Measurements from ENCODE around the gene ZNF474.

The ZNF474 gene

DNA sequence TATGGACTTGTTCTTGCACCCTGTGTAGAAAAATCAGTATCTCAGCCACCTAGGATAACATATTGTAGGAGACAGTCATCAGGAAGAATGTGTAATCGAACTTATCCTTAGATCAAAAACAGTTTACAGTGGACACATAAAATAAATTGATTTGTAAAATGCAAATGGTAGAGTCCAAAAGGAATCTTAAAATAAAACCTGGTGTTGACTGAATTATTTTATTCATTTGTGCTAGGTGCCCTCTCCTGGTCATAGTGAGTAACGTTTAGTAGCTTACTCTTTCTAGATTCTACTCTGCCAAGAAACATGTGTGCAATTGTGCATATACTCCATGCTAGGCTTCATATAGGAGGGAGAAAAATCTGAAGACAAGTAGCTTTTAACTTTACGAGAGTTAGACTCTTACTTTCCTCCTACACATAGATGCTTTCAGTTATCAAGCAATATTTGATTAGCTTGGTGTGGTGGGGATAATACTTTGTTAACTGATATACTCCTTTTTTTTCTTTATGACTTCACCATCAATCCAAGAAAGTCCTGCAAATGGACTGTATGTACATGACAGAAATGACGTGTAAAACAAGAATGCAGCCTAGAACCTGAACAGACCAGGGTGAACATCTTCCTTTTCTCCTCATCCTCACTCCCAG, 27.6 kb upstream of the ZNF474 start:
- TF ChIP-seq, protein P1, sequence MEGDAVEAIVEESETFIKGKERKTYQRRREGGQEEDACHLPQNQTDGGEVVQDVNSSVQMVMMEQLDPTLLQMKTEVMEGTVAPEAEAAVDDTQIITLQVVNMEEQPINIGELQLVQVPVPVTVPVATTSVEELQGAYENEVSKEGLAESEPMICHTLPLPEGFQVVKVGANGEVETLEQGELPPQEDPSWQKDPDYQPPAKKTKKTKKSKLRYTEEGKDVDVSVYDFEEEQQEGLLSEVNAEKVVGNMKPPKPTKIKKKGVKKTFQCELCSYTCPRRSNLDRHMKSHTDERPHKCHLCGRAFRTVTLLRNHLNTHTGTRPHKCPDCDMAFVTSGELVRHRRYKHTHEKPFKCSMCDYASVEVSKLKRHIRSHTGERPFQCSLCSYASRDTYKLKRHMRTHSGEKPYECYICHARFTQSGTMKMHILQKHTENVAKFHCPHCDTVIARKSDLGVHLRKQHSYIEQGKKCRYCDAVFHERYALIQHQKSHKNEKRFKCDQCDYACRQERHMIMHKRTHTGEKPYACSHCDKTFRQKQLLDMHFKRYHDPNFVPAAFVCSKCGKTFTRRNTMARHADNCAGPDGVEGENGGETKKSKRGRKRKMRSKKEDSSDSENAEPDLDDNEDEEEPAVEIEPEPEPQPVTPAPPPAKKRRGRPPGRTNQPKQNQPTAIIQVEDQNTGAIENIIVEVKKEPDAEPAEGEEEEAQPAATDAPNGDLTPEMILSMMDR (IDR thresholded peaks at IDR 0.05): peak; percentile 62 to 75
- no peaks in the 10 kb centered on the region for H3K27me3 ChIP-seq
- H3K9me3 ChIP-seq: no peaks in the 10 kb centered on the region
- no peak overlapping the region for H3K27ac ChIP-seq
- DNase-seq: no peak
- no peaks in the 10 kb centered on the region for H3K4me1 ChIP-seq
- no peak overlapping the region for H3K4me3 ChIP-seq
- H3K36me3 ChIP-seq: no peaks in the 10 kb centered on the region
- intact Hi-C loops (cut with DNase I; ENCODE audit: low total_unique reads): no loop called here

- intact Hi-C loops (cut with DNase I; ENCODE audit: low total_unique reads): no loop called here
- DNase-seq: no peak
- Histone ChIP-seq H3K9me3 (no peaks in the 10 kb centered on the region), H3K4me3 (no peak overlapping the region), H3K27me3 (no peaks in the 10 kb centered on the region), H3K4me1 (no peaks in the 10 kb centered on the region), H3K36me3 (no peaks in the 10 kb centered on the region), H3K27ac (no peak overlapping the region)
- TF ChIP-seq, protein P1 (IDR thresholded peaks at IDR 0.05): no peak
These were observed 26.5 kb upstream of the ZNF474 start for GRCh38 chr5:122102825-122103224.

DNA sequence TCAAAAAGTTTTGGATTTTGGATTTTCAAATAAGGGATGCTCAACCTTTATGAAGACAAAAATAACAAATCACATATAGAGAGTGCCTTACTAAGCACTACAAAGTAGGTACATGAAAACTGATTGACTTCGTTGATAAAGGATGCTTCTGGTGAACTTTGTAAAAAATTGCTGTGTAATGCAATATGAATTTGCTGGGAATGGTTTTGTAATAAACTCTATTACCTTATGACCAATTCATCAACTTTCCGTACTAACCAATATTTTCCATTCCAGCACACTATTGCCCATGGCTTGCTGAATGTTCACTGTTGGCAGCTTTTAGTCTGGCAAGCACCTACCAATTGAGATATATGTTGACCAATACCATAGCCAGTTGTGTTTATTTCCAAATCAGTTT, 23.4 kb upstream of the ZNF474 start:
- no peaks in the 10 kb centered on the region for H3K36me3 ChIP-seq
- no peaks in the 10 kb centered on the region for H3K4me1 ChIP-seq
- H3K9me3 ChIP-seq: no peaks in the 10 kb centered on the region
- no peak overlapping the region for H3K4me3 ChIP-seq
- no peak overlapping the region for H3K27ac ChIP-seq
- no peak for DNase-seq
- intact Hi-C loops (cut with DNase I; ENCODE audit: low total_unique reads): no loop called here
- TF ChIP-seq, protein P1 (IDR thresholded peaks at IDR 0.05): no peak
- no peaks in the 10 kb centered on the region for H3K27me3 ChIP-seq

- intact Hi-C loops (cut with DNase I; ENCODE audit: low total_unique reads): no loop called here
These were observed 22.3 kb upstream of the ZNF474 start for GRCh38 chr5:122107016-122107415.

DNA sequence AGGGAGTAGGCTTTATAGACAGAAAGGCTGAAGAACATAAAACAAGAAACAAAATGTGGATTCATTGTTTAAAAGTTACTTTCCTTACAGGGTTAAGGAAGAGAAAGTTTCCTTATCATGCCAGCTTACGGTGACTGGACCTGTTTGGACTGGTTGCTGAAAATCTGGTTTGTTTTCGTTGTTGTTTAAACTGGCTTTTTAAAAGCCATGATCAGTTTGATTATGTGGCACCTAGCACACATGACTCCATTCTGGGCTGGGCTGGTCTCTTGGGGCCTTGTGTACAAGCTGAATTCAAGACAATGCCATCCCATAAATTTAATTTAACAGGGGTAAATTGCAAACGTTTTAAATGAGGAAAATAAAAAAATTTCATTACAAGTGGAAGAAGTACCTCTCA, 18.4 kb upstream of the ZNF474 start:
- TF ChIP-seq, protein P1 (IDR thresholded peaks at IDR 0.05): no peak
- Histone ChIP-seq H3K9me3 (no peaks in the 10 kb centered on the region), H3K4me3 (no peak overlapping the region), H3K27ac (no peak overlapping the region), H3K4me1 (no peaks in the 10 kb centered on the region), H3K36me3 (no peaks in the 10 kb centered on the region), H3K27me3 (no peaks in the 10 kb centered on the region)
- no peak for DNase-seq
- intact Hi-C loops (cut with DNase I; ENCODE audit: low total_unique reads): no loop called here

More at GRCh38 chr5:122107016-122107415, 22.3 kb upstream of the ZNF474 start:
- Histone ChIP-seq H3K27me3 (no peaks in the 10 kb centered on the region), H3K9me3 (no peaks in the 10 kb centered on the region), H3K36me3 (no peaks in the 10 kb centered on the region), H3K27ac (no peak overlapping the region), H3K4me3 (no peak overlapping the region), H3K4me1 (no peaks in the 10 kb centered on the region)
- DNase-seq: no peak
- TF ChIP-seq, protein P1 (IDR thresholded peaks at IDR 0.05): no peak

DNA sequence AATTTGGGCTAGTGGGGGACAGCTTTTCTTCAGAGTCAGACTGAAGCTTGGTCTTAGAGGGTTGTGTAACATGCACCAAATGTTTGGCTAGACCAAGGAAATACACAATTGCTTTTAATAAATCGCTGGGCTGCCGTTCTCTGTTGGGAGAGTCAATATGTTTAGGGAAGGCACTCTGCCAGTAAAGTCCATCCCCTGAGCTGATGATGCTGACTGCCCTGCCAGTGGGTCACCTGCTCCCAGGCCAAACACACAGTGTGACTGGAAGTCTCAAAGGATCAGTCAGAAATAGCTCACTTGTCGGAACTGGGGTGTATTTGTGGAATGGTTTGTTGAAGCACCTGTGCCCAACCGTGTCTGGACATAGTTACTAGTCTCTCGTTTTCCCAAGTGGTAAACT, 17.9 kb upstream of the ZNF474 start:
- Histone ChIP-seq H3K36me3 (no peaks in the 10 kb centered on the region), H3K4me3 (no peak overlapping the region), H3K27me3 (no peaks in the 10 kb centered on the region), H3K9me3 (no peaks in the 10 kb centered on the region), H3K27ac (no peak overlapping the region), H3K4me1 (no peaks in the 10 kb centered on the region)
- DNase-seq: no peak
- intact Hi-C loops (cut with DNase I; ENCODE audit: low total_unique reads): no loop called here
- TF ChIP-seq, protein P1 (IDR thresholded peaks at IDR 0.05): no peak
